Keratinocyte (primary cell): ENCODE results near the gene NTN1. TPM values are rescaled to one million over a fixed set of nuclear protein-coding genes. Genes with fewer than 3 reads are reported as not detected.

Source experiments
- DNase-seq: peaks from one replicate; pipeline ENCODE4 v3.0.0-alpha.2; 2011; ENCODE audit warnings: low read depth, missing footprints, low spot score
- FAIRE-seq: peaks from 2 replicates; lab custom pipeline; 2011; peaks lifted over from hg19 to GRCh38; lab: Jason Lieb, UNC
- H2AFZ ChIP-seq: 2 replicates; pipeline ENCODE4 v1.6.0; 2012; ENCODE audit warnings: low read length, control low read depth, inconsistent platforms; ENCODE audit not compliant: control insufficient read depth
- H3K27ac ChIP-seq: 2 replicates; pipeline ENCODE4 v1.5.1; 2011; ENCODE audit warnings: low read length; ENCODE audit not compliant: control insufficient read depth, insufficient read depth
- H3K27me3 ChIP-seq: 3 replicates; pipeline ENCODE4 v1.6.0; 2011; ENCODE audit warnings: low read length; ENCODE audit not compliant: control insufficient read depth, insufficient read depth; ENCODE audit errors: extremely low read depth
- H3K36me3 ChIP-seq, 2 experiments: 2 replicates in 1 of 2; 3 replicates in 1 of 2; pipeline ENCODE4 v1.5.1; 2011; ENCODE audit warnings: low read length in 2 of 2, mild to moderate bottlenecking in 1 of 2; ENCODE audit not compliant: control insufficient read depth in 2 of 2, insufficient read depth in 2 of 2; ENCODE audit errors: extremely low read depth in 1 of 2
- H3K4me1 ChIP-seq: 3 replicates; pipeline ENCODE4 v1.5.1; 2011; ENCODE audit warnings: low read length; ENCODE audit not compliant: control insufficient read depth, insufficient read depth; ENCODE audit errors: extremely low read depth
- H3K4me2 ChIP-seq: 3 replicates; pipeline ENCODE4 v1.6.0; 2011; ENCODE audit warnings: low read depth, low read length; ENCODE audit not compliant: control insufficient read depth, insufficient read depth; ENCODE audit errors: extremely low read depth
- H3K4me3 ChIP-seq, 3 experiments: fragments of 200-600 bp in 1 of 3; sonication (generic) in 1 of 3; 2 replicates in 2 of 3; 3 replicates in 1 of 3; pipeline ENCODE4 v1.5.1; 2011 to 2016; ENCODE audit warnings: low read length in 3 of 3, mild to moderate bottlenecking in 3 of 3, control low read depth in 2 of 3, inconsistent platforms in 1 of 3, low read depth in 1 of 3, mixed read lengths in 1 of 3, mixed run types in 1 of 3, moderate library complexity in 1 of 3; ENCODE audit not compliant: control insufficient read depth in 2 of 3, insufficient read depth in 2 of 3; ENCODE audit errors: extremely low read depth in 1 of 3
- H3K79me2 ChIP-seq: 2 replicates; pipeline ENCODE4 v1.6.0; 2012; ENCODE audit warnings: low read length; ENCODE audit not compliant: control insufficient read depth, insufficient read depth
- H3K9ac ChIP-seq: 3 replicates; pipeline ENCODE4 v1.6.0; 2011; ENCODE audit warnings: low read length; ENCODE audit not compliant: control insufficient read depth, insufficient read depth; ENCODE audit errors: extremely low read depth
- H3K9me1 ChIP-seq: 3 replicates; pipeline ENCODE4 v1.6.0; 2011; ENCODE audit warnings: low read length; ENCODE audit not compliant: control insufficient read depth, insufficient read depth; ENCODE audit errors: extremely low read depth
- H3K9me3 ChIP-seq: 2 replicates; pipeline ENCODE4 v1.5.1; 2012; ENCODE audit warnings: low read depth, low read length; ENCODE audit not compliant: control insufficient read depth
- H4K20me1 ChIP-seq: 3 replicates; pipeline ENCODE4 v1.6.0; 2011; ENCODE audit warnings: low read length; ENCODE audit not compliant: control insufficient read depth, insufficient read depth; ENCODE audit errors: extremely low read depth
- CTCF ChIP-seq, 3 experiments: IDR thresholded peaks in 1 of 3; conservative IDR thresholded peaks in 1 of 3; optimal IDR thresholded peaks in 1 of 3; 2 replicates in 2 of 3; 3 replicates in 1 of 3; pipeline versions ENCODE3 to v1.5.1; 2011; ENCODE audit warnings: low read length in 3 of 3, mild to moderate bottlenecking in 3 of 3, moderate library complexity in 2 of 3, control low read depth in 1 of 3, inconsistent platforms in 1 of 3; ENCODE audit not compliant: insufficient read depth in 2 of 3; ENCODE audit errors: extremely low read depth in 1 of 3
- EZH2 ChIP-seq: IDR thresholded peaks from one replicate; pipeline ENCODE4 v1.6.1; 2012; ENCODE audit warnings: inconsistent platforms, mild to moderate bottlenecking, low read length, moderate library complexity
- dilution Hi-C: fragments of 300-500 bp; cut with MboI; formaldehyde crosslinking; loops from one replicate; pipeline ENCODE4 v1.7.0; 2020; ENCODE audit warnings: low sequenced_read_pairs; ENCODE audit not compliant: extremely low pct_ligation_motif_present
- polyA plus RNA-seq, 5 experiments: library from polyadenylated mRNA; depleted of rRNA in 3 of 5; stranded (reverse) in 3 of 5; stranded (forward) in 1 of 5; unstranded in 1 of 5; fragments of >200 nt; gene quantifications; 1 replicate in 1 of 5; 2 replicates in 3 of 5; 3 replicates in 1 of 5; pipeline versions ENCODE4 v1.2.1 to v1.2.3, GENCODE V29; 2011 to 2012; ENCODE audit warnings: missing spikeins in 2 of 5, low read depth in 1 of 5, low replicate concordance in 1 of 5

Gene NTN1
- polyA plus RNA-seq, 1 donor (not counting 4 experiments of a cell fraction or from before 2014, with no cell fraction given): 0.10 TPM

GRCh38 chr17:9279893-9280292, 258.6 kb downstream of the NTN1 start:
- Histone ChIP-seq H3K4me2 (no peak overlapping the region), H3K9me1 (no peaks in the 10 kb centered on the region), H2AFZ (no peak overlapping the region), H4K20me1 (no peaks in the 10 kb centered on the region), H3K27me3 (no peaks in the 10 kb centered on the region), H3K4me3 (no peak overlapping the region), H3K4me1 (no peaks in the 10 kb centered on the region), H3K79me2 (no peaks in the 10 kb centered on the region), H3K27ac (no peak overlapping the region), H3K9ac (no peak overlapping the region), H3K9me3 (no peaks in the 10 kb centered on the region), H3K36me3 (no peaks in the 10 kb centered on the region)
- FAIRE-seq (no peak), DNase-seq (no peak)
- dilution Hi-C loops: no loop called here
- TF ChIP-seq CTCF (optimal IDR thresholded peaks at IDR 0.05 in 1 of 3, IDR thresholded peaks at IDR 0.05 in 1 of 3, conservative IDR thresholded peaks at IDR 0.05 in 1 of 3; ENCODE audit: extremely low read depth in 1 of 3, insufficient read depth in 2 of 3, low read length in 3 of 3) (no peak), EZH2 (no peak)

GRCh38 chr17:9283909-9284308, 262.6 kb downstream of the NTN1 start:
- Histone ChIP-seq H3K9me1 (no peaks in the 10 kb centered on the region), H3K9ac (no peak overlapping the region), H4K20me1 (no peaks in the 10 kb centered on the region), H3K36me3 (no peaks in the 10 kb centered on the region), H3K4me2 (no peak overlapping the region), H3K79me2 (no peaks in the 10 kb centered on the region), H3K4me3 (no peak overlapping the region), H2AFZ (no peak overlapping the region), H3K27me3 (no peaks in the 10 kb centered on the region), H3K27ac (no peak overlapping the region), H3K4me1 (no peaks in the 10 kb centered on the region), H3K9me3 (no peaks in the 10 kb centered on the region)
- DNase-seq (no peak), FAIRE-seq (no peak)
- TF ChIP-seq CTCF (optimal IDR thresholded peaks at IDR 0.05 in 1 of 3, IDR thresholded peaks at IDR 0.05 in 1 of 3, conservative IDR thresholded peaks at IDR 0.05 in 1 of 3; ENCODE audit: extremely low read depth in 1 of 3, insufficient read depth in 2 of 3, low read length in 3 of 3) (no peak), EZH2 (no peak)
- dilution Hi-C loops: no loop called here
